Breast epithelium (tissue), 3 donors: ENCODE results near the gene NANOS1.

ENCODE experiments used
- CTCF ChIP-seq, 3 donors: fragments of 450-650 bp; IDR thresholded peaks; one replicate each; pipeline ENCODE4 v1.5.1; 2016 to 2017; ENCODE audit warnings: antibody characterized with exemption in 3 of 3, mild to moderate bottlenecking in 3 of 3, moderate library complexity in 3 of 3
- POLR2A ChIP-seq: fragments of 450-650 bp; IDR thresholded peaks from one replicate; pipeline ENCODE4 v1.6.1; 2016; ENCODE audit warnings: antibody characterized with exemption, mild to moderate bottlenecking, moderate library complexity
- POLR2AphosphoS5 ChIP-seq, 3 donors: sonication (generic); formaldehyde crosslinking; IDR thresholded peaks; one replicate each; pipeline ENCODE4 v1.6.1; 2017; ENCODE audit warnings: antibody characterized with exemption in 3 of 3

GRCh38 chr10:119073584-119073983, 44.1 kb downstream of the NANOS1 start:
- TF ChIP-seq CTCF (IDR thresholded peaks at IDR 0.05) (no peak), POLR2A (no peak), POLR2AphosphoS5 (IDR thresholded peaks at IDR 0.05) (no peak)
